GM06990 (cell line): ENCODE results near the gene EXTL2.

Experiments used
- DNase-seq: peaks from one replicate; pipeline ENCODE4 v3.0.0-alpha.2; 2011; ENCODE audit not compliant: insufficient read length; ENCODE audit errors: extremely low read depth
- H3K27me3 ChIP-seq: replicated peaks from 2 replicates; pipeline ENCODE4 v1.6.0; 2011; ENCODE audit warnings: low read length; ENCODE audit not compliant: control insufficient read depth, insufficient read depth
- H3K36me3 ChIP-seq: 2 replicates; pipeline ENCODE4 v1.5.1; 2011; ENCODE audit warnings: low read length; ENCODE audit not compliant: control insufficient read depth, insufficient read depth
- H3K4me3 ChIP-seq: replicated peaks from 2 replicates; pipeline ENCODE4 v1.5.1; 2011; ENCODE audit warnings: low read depth, mild to moderate bottlenecking, control low read depth, low read length
- CTCF ChIP-seq: IDR thresholded peaks from 2 replicates; pipeline ENCODE4 v1.5.1; 2011; ENCODE audit warnings: low read length, control low read depth, mild to moderate bottlenecking, inconsistent platforms; ENCODE audit not compliant: insufficient read depth, poor library complexity, severe bottlenecking

The EXTL2 gene

GRCh38 chr1:100909018-100909417, 14.4 kb upstream of the EXTL2 start:
- H3K36me3 ChIP-seq, result peaks cover 6% of the 10 kb centered on the region
- H3K4me3 ChIP-seq, result no peak overlapping the region
- no peak for TF ChIP-seq CTCF
- no peak for DNase-seq
- no peaks in the 10 kb centered on the region for H3K27me3 ChIP-seq

GRCh38 chr1:100907887-100908286, 13.2 kb upstream of the EXTL2 start:
- no peak for DNase-seq
- TF ChIP-seq CTCF, result no peak
- no peaks in the 10 kb centered on the region for H3K27me3 ChIP-seq
- no peak overlapping the region for H3K4me3 ChIP-seq
- H3K36me3 ChIP-seq, result peaks cover 6% of the 10 kb centered on the region

GRCh38 chr1:100905181-100905580, 10.5 kb upstream of the EXTL2 start:
- peaks cover 6% of the 10 kb centered on the region for H3K36me3 ChIP-seq

GRCh38 chr1:100904528-100904927, 9.9 kb upstream of the EXTL2 start:
- Histone ChIP-seq H3K27me3 (no peaks in the 10 kb centered on the region), H3K36me3 (peaks cover 6% of the 10 kb centered on the region), H3K4me3 (no peak overlapping the region)
- TF ChIP-seq CTCF, result no peak
- DNase-seq, result no peak

More at GRCh38 chr1:100905181-100905580, 10.5 kb upstream of the EXTL2 start:
- Histone ChIP-seq H3K4me3 (no peak overlapping the region), H3K27me3 (no peaks in the 10 kb centered on the region)
- no peak for TF ChIP-seq CTCF
- no peak for DNase-seq

- H3K36me3 ChIP-seq, result peaks cover 6% of the 10 kb centered on the region
- no peaks in the 10 kb centered on the region for H3K27me3 ChIP-seq
- DNase-seq, result no peak
- no peak overlapping the region for H3K4me3 ChIP-seq
- TF ChIP-seq CTCF, result no peak
Observed at GRCh38 chr1:100903777-100904176, 9.1 kb upstream of the EXTL2 start.

- no peaks in the 10 kb centered on the region for H3K27me3 ChIP-seq
- H3K36me3 ChIP-seq, result peaks cover 6% of the 10 kb centered on the region
- no peak for DNase-seq
Observed at GRCh38 chr1:100902365-100902764, 7.7 kb upstream of the EXTL2 start.

More at GRCh38 chr1:100902365-100902764, 7.7 kb upstream of the EXTL2 start:
- no peak for TF ChIP-seq CTCF
- H3K4me3 ChIP-seq, result no peak overlapping the region
